SK-N-SH treated with all-trans-retinoic acid at 6 μM for 48 hours (cell line): ENCODE measurements around the gene NTMT1.

Experiments
- ATAC-seq: fragments of 200-7000 bp; cut with Tn5 transposase; 3 replicates; pipeline ENCODE4 v1.9.1; 2020; ENCODE audit warnings: mild to moderate bottlenecking, moderate library complexity
- ARNTL ChIP-seq: fragments of 450-650 bp; formaldehyde crosslinking; IDR thresholded peaks from 2 replicates; pipeline ENCODE4 v1.5.0; 2020; ENCODE audit warnings: low read depth, mild to moderate bottlenecking, moderate library complexity, borderline replicate concordance
- BACH2 ChIP-seq: fragments of 250-450 bp; sonication (Bioruptor Pico); IDR thresholded peaks from 2 replicates; pipeline ENCODE4 v1.9.0; 2021; ENCODE audit warnings: mild to moderate bottlenecking, borderline replicate concordance
- CREB5 ChIP-seq: fragments of 250-450 bp; sonication (Bioruptor Pico); IDR thresholded peaks from 2 replicates; pipeline ENCODE4 v1.5.1; 2020; ENCODE audit warnings: low read depth, mild to moderate bottlenecking, moderate library complexity
- CSDC2 ChIP-seq: fragments of 250-450 bp; sonication (Bioruptor Pico); IDR thresholded peaks from 2 replicates; pipeline ENCODE4 v1.5.0; 2020; ENCODE audit warnings: mild to moderate bottlenecking, moderate library complexity
- ESRRG ChIP-seq: fragments of 250-450 bp; sonication (Bioruptor Pico); IDR thresholded peaks from 2 replicates; pipeline ENCODE4 v1.6.1; 2021; ENCODE audit warnings: mild to moderate bottlenecking
- GLIS3 ChIP-seq: fragments of 250-450 bp; sonication (Bioruptor Pico); IDR thresholded peaks from 2 replicates; pipeline ENCODE4 v1.5.0; 2020; ENCODE audit warnings: mild to moderate bottlenecking, moderate library complexity
- ISL1 ChIP-seq: fragments of 250-450 bp; sonication (Bioruptor Pico); IDR thresholded peaks from 2 replicates; pipeline ENCODE4 v2.1.2; 2022; ENCODE audit warnings: mild to moderate bottlenecking, moderate library complexity
- OSR1 ChIP-seq: fragments of 250-450 bp; sonication (Bioruptor Pico); IDR thresholded peaks from 2 replicates; pipeline ENCODE4 v1.8.0; 2022; ENCODE audit warnings: moderate library complexity, mild to moderate bottlenecking, inconsistent platforms
- PPARA ChIP-seq: fragments of 250-450 bp; sonication (Bioruptor Pico); IDR thresholded peaks from 2 replicates; pipeline ENCODE4 v1.5.0; 2020; ENCODE audit warnings: mild to moderate bottlenecking, borderline replicate concordance
- RARB ChIP-seq: fragments of 250-450 bp; sonication (Bioruptor Pico); IDR thresholded peaks from 2 replicates; pipeline ENCODE4 v1.8.0; 2021; ENCODE audit warnings: mild to moderate bottlenecking, moderate library complexity
- SNAI2 ChIP-seq: fragments of 250-450 bp; sonication (Bioruptor Pico); IDR thresholded peaks from 2 replicates; pipeline ENCODE4 v1.5.0; 2020; ENCODE audit warnings: mild to moderate bottlenecking, moderate library complexity
- TCF4 ChIP-seq: fragments of 250-450 bp; sonication (Bioruptor Pico); IDR thresholded peaks from 2 replicates; pipeline ENCODE4 v1.8.0; 2021; ENCODE audit warnings: mild to moderate bottlenecking, moderate library complexity, borderline replicate concordance
- TOX ChIP-seq: fragments of 250-450 bp; sonication (Bioruptor Pico); IDR thresholded peaks from 2 replicates; pipeline ENCODE4 v1.8.0; 2021; ENCODE audit warnings: mild to moderate bottlenecking, moderate library complexity, borderline replicate concordance
- TSHZ2 ChIP-seq: fragments of 250-450 bp; sonication (Bioruptor Pico); IDR thresholded peaks from 2 replicates; pipeline ENCODE4 v1.5.0; 2020; ENCODE audit warnings: mild to moderate bottlenecking, moderate library complexity
- ZC3H10 ChIP-seq: fragments of 250-450 bp; sonication (Bioruptor Pico); IDR thresholded peaks from 2 replicates; pipeline ENCODE4 v1.5.1; 2021; ENCODE audit warnings: mild to moderate bottlenecking, moderate library complexity
- ZFP3 ChIP-seq: fragments of 250-450 bp; sonication (Bioruptor Pico); IDR thresholded peaks from 2 replicates; pipeline ENCODE4 v1.5.0; 2020; ENCODE audit warnings: mild to moderate bottlenecking, moderate library complexity
- ZFP30 ChIP-seq: fragments of 450-650 bp; formaldehyde crosslinking; IDR thresholded peaks from 2 replicates; pipeline ENCODE4 v1.5.0; 2022; ENCODE audit warnings: mild to moderate bottlenecking, moderate library complexity
- ZNF565 ChIP-seq: fragments of 450-650 bp; formaldehyde crosslinking; conservative IDR thresholded peaks from 2 replicates; pipeline ENCODE4 v1.5.0; 2020; ENCODE audit warnings: low read depth, mild to moderate bottlenecking, moderate library complexity
- ZNF70 ChIP-seq: fragments of 450-650 bp; formaldehyde crosslinking; IDR thresholded peaks from 2 replicates; pipeline ENCODE4 v1.5.0; 2020; ENCODE audit warnings: mild to moderate bottlenecking, moderate library complexity
- ZNF8 ChIP-seq: fragments of 450-650 bp; formaldehyde crosslinking; IDR thresholded peaks from 2 replicates; pipeline ENCODE4 v1.5.0; 2020; ENCODE audit warnings: mild to moderate bottlenecking, moderate library complexity
- TF ChIP-seq, protein P1 (sequence below): fragments of 250-450 bp; sonication (Bioruptor Pico); IDR thresholded peaks from 2 replicates; pipeline ENCODE4 v1.5.1; 2021; ENCODE audit warnings: mild to moderate bottlenecking, moderate library complexity
- TF ChIP-seq, protein P2 (sequence below): fragments of 250-450 bp; sonication (Bioruptor Pico); IDR thresholded peaks from 2 replicates; pipeline ENCODE4 v1.8.0; 2020; ENCODE audit warnings: mild to moderate bottlenecking, moderate library complexity, borderline replicate concordance
- TF ChIP-seq, protein P3 (sequence below): fragments of 250-450 bp; sonication (Bioruptor Pico); IDR thresholded peaks from 2 replicates; pipeline ENCODE4 v1.8.0; 2021; ENCODE audit warnings: low read depth, mild to moderate bottlenecking, moderate library complexity, borderline replicate concordance

NTMT1 gene

GRCh38 chr9:129677456-129677855 is 51.5 kb downstream of the NTMT1 start:
- TF ChIP-seq CSDC2 (CRISPR knock-in tag) (no peak), ESRRG (CRISPR knock-in tag) (no peak), SNAI2 (CRISPR knock-in tag) (no peak), RARB (CRISPR knock-in tag) (no peak)
- ATAC-seq = peak; percentile 93

DNA sequence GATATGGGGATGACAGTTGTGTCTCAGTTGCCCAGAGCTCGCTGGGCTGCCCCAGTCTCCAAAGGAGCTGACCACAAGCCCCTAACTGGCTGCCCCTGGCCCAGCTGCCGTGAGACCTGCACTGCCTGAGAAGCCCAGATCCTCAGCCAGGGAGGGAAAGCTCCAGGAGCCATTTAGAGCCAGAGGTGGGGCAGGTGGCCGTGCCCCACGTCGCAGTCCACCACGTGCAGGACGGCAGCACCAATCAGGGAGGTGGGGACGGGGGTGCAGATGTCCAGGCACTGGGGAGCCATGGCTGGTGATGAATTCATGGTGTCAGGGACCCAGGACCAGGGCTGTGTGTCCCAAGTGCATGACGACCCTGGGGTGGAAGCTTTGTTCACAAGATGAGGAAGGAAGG is 52.9 kb downstream of the NTMT1 start:
- ATAC-seq = no peak
- TF ChIP-seq TCF4 (CRISPR knock-in tag) = no peak
- TF ChIP-seq SNAI2 (CRISPR knock-in tag) = no peak
- TF ChIP-seq CSDC2 (CRISPR knock-in tag) = no peak
- no peak for TF ChIP-seq RARB (CRISPR knock-in tag)
- TF ChIP-seq BACH2 (CRISPR knock-in tag) = no peak
- TF ChIP-seq, protein P1, sequence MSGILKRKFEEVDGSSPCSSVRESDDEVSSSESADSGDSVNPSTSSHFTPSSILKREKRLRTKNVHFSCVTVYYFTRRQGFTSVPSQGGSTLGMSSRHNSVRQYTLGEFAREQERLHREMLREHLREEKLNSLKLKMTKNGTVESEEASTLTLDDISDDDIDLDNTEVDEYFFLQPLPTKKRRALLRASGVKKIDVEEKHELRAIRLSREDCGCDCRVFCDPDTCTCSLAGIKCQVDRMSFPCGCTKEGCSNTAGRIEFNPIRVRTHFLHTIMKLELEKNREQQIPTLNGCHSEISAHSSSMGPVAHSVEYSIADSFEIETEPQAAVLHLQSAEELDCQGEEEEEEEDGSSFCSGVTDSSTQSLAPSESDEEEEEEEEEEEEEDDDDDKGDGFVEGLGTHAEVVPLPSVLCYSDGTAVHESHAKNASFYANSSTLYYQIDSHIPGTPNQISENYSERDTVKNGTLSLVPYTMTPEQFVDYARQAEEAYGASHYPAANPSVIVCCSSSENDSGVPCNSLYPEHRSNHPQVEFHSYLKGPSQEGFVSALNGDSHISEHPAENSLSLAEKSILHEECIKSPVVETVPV (CRISPR knock-in tag) = no peak
- no peak for TF ChIP-seq ZC3H10 (CRISPR knock-in tag)
- TF ChIP-seq, all 23 proteins: peak for 0

DNA sequence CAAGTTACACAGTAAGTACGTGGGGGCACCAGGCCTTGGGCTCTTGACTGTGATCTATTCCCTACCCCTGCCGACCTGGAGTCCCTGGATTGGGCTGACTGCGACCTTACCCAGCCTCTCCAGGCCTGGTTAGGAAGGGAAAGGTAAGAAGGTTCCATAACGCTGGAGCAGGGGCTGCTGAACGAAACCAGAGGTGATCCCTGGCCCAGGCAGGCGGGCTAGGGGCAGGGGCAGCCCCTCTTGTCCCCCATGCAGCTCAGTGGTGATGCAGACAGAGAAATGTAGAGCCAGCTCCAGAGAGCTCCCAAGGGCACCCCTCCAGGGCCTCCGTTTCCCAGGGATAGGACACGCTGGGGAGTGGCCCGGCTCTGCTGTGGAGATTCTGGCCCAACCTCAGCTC is 53.6 kb downstream of the NTMT1 start:
- no peak for ATAC-seq
- TF ChIP-seq PPARA (no peak), OSR1 (CRISPR knock-in tag) (no peak), ZNF565 (CRISPR knock-in tag) (no peak), ISL1 (CRISPR knock-in tag) (no peak), ZFP30 (no peak), ESRRG (CRISPR knock-in tag) (no peak)

GRCh38 chr9:129681924-129682323 is 56.0 kb downstream of the NTMT1 start:
- no peak for TF ChIP-seq ZNF70 (CRISPR knock-in tag)
- TF ChIP-seq, all 23 proteins: peak for 0
- ATAC-seq = no peak

DNA sequence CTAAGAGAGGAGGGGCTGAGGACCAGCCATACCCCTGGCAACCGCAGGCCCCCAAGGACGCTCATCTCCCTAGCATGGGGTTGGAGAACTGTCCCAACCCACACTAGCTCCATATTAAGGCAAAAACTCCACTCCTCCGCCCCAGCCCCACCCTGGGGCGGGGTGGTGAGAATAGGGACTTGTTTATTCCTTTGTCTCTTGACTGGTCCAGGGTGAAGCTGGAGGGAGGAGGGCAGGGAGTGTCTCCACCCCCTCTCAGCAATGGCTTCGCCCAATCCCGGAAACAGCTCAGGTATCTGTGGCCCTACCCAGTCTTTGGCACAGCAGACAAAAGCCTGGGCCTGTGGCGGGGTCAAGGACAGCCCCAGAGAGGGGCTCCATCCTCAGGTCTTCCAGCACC is 56.4 kb downstream of the NTMT1 start:
- ATAC-seq = no peak
- TF ChIP-seq OSR1 (CRISPR knock-in tag) (no peak), ZNF70 (CRISPR knock-in tag) (no peak), CREB5 (CRISPR knock-in tag) (no peak), SNAI2 (CRISPR knock-in tag) (no peak), GLIS3 (CRISPR knock-in tag) (no peak), TOX (CRISPR knock-in tag) (no peak), ESRRG (CRISPR knock-in tag) (no peak), ARNTL (CRISPR knock-in tag) (no peak), ZNF8 (CRISPR knock-in tag) (no peak), ZFP3 (CRISPR knock-in tag) (no peak), ZC3H10 (CRISPR knock-in tag) (no peak), TSHZ2 (CRISPR knock-in tag) (no peak), CSDC2 (CRISPR knock-in tag) (no peak), ZNF565 (CRISPR knock-in tag) (no peak), ISL1 (CRISPR knock-in tag) (no peak), BACH2 (CRISPR knock-in tag) (no peak), PPARA (no peak)
- TF ChIP-seq, protein P2, sequence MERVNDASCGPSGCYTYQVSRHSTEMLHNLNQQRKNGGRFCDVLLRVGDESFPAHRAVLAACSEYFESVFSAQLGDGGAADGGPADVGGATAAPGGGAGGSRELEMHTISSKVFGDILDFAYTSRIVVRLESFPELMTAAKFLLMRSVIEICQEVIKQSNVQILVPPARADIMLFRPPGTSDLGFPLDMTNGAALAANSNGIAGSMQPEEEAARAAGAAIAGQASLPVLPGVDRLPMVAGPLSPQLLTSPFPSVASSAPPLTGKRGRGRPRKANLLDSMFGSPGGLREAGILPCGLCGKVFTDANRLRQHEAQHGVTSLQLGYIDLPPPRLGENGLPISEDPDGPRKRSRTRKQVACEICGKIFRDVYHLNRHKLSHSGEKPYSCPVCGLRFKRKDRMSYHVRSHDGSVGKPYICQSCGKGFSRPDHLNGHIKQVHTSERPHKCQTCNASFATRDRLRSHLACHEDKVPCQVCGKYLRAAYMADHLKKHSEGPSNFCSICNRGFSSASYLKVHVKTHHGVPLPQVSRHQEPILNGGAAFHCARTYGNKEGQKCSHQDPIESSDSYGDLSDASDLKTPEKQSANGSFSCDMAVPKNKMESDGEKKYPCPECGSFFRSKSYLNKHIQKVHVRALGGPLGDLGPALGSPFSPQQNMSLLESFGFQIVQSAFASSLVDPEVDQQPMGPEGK (CRISPR knock-in tag) = no peak
- TF ChIP-seq, protein P3, sequence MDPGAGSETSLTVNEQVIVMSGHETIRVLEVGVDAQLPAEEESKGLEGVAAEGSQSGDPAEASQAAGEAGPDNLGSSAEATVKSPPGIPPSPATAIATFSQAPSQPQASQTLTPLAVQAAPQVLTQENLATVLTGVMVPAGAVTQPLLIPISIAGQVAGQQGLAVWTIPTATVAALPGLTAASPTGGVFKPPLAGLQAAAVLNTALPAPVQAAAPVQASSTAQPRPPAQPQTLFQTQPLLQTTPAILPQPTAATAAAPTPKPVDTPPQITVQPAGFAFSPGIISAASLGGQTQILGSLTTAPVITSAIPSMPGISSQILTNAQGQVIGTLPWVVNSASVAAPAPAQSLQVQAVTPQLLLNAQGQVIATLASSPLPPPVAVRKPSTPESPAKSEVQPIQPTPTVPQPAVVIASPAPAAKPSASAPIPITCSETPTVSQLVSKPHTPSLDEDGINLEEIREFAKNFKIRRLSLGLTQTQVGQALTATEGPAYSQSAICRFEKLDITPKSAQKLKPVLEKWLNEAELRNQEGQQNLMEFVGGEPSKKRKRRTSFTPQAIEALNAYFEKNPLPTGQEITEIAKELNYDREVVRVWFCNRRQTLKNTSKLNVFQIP (CRISPR knock-in tag) = no peak
